PC-9 (cell line): ENCODE data around the gene NOS1AP. TPM values are rescaled to one million over a fixed set of nuclear protein-coding genes. Genes with fewer than 3 reads are reported as not detected.

Experiments
- BruUV-seq: library from RNA; stranded (reverse); fragments of 400-500 nt; replicated peaks from 2 replicates; lab custom pipeline; 2021; lab: Mats Ljungman, UMichigan
- CTCF ChIA-PET: fragments of 300-600 bp; sonication (Branson Sonifier 250); formaldehyde crosslinking; loops from one replicate; lab custom pipeline; 2022; ENCODE audit warnings: antibody characterized with exemption; lab: Charles Lee
- POLR2A ChIA-PET: fragments of 300-600 bp; sonication (Branson Sonifier 250); formaldehyde crosslinking; loops from one replicate; lab custom pipeline; 2022; ENCODE audit warnings: antibody characterized with exemption; ENCODE audit not compliant: unreplicated experiment; lab: Charles Lee
- DNase-seq, 2 experiments: peaks; one replicate each; pipeline versions ENCODE4 v3.0.0 to v3.0.0-alpha.2; 2015 to 2022; ENCODE audit warnings: mixed read lengths in 1 of 2
- H2AFZ ChIP-seq: fragments of 200-600 bp; sonication (generic); 2 replicates; pipeline ENCODE4 v1.8.1; 2017; ENCODE audit warnings: antibody characterized with exemption
- H3F3A ChIP-seq: fragments of 200-600 bp; sonication (generic); 2 replicates; pipeline ENCODE4 v1.8.1; 2017; ENCODE audit warnings: antibody characterized with exemption, mild to moderate bottlenecking, low read depth; ENCODE audit not compliant: insufficient read depth
- H3K27ac ChIP-seq: fragments of 200-600 bp; sonication (generic); 2 replicates; pipeline ENCODE4 v1.6.1; 2016; ENCODE audit warnings: mixed run types
- H3K27me3 ChIP-seq: fragments of 200-600 bp; sonication (generic); 2 replicates; pipeline ENCODE4 v1.6.1; 2016; ENCODE audit warnings: low read depth, mixed run types; ENCODE audit not compliant: insufficient read depth
- H3K36me3 ChIP-seq: fragments of 200-600 bp; sonication (generic); 2 replicates; pipeline ENCODE4 v1.6.1; 2016; ENCODE audit warnings: low read depth, mixed run types
- H3K4me1 ChIP-seq: fragments of 200-600 bp; sonication (generic); replicated peaks from 2 replicates; pipeline ENCODE4 v1.6.1; 2016; ENCODE audit warnings: mixed run types; ENCODE audit not compliant: insufficient read depth
- H3K4me2 ChIP-seq: fragments of 200-600 bp; sonication (generic); 2 replicates; pipeline ENCODE4 v1.6.1; 2017; ENCODE audit warnings: mixed run types
- H3K4me3 ChIP-seq: fragments of 200-600 bp; sonication (generic); 2 replicates; pipeline ENCODE4 v1.6.1; 2016; ENCODE audit warnings: mixed run types
- H3K79me2 ChIP-seq: fragments of 200-600 bp; sonication (generic); 2 replicates; pipeline ENCODE4 v1.6.1; 2017; ENCODE audit warnings: low read depth, mixed run types
- H3K9me2 ChIP-seq: fragments of 200-600 bp; sonication (generic); 2 replicates; pipeline ENCODE4 v1.8.1; 2017; ENCODE audit warnings: mild to moderate bottlenecking; ENCODE audit not compliant: insufficient read depth
- H3K9me3 ChIP-seq: fragments of 200-600 bp; sonication (generic); 2 replicates; pipeline ENCODE4 v1.8.1; 2016; ENCODE audit warnings: low read depth; ENCODE audit not compliant: insufficient read depth
- H4K20me1 ChIP-seq: fragments of 200-600 bp; sonication (generic); 2 replicates; pipeline ENCODE4 v1.8.1; 2017; ENCODE audit not compliant: insufficient read depth
- CTCF ChIP-seq: fragments of 200-600 bp; sonication (generic); conservative IDR thresholded peaks from 2 replicates; pipeline ENCODE4 v1.6.1; 2017; ENCODE audit warnings: mixed run types, antibody characterized with exemption, mild to moderate bottlenecking, moderate library complexity
- EZH2 ChIP-seq: fragments of 200-600 bp; sonication (generic); IDR thresholded peaks from 2 replicates; pipeline ENCODE4 v1.8.0; 2017; ENCODE audit warnings: antibody characterized with exemption, low read depth
- intact Hi-C: fragments of 100-400 bp; cut with micrococcal nuclease; formaldehyde crosslinking; loops from one replicate; pipeline ENCODE4 v1.10.0; 2022; ENCODE audit not compliant: unreplicated experiment
- total RNA-seq: library from RNA; stranded (reverse); gene quantifications from 2 replicates; pipeline ENCODE4 v1.2.3, GENCODE V29; 2021

Gene NOS1AP
- total RNA-seq, 1 experiment from 2014 or later, result 9.9 TPM

- POLR2A ChIA-PET, result no interaction called here
Measured at GRCh38 chr1:162383091-162383490, 313.6 kb downstream of the NOS1AP start.

GRCh38 chr1:162383516-162383915 is 314.0 kb downstream of the NOS1AP start:
- POLR2A ChIA-PET, result no interaction called here
- no peaks in the 10 kb centered on the region for H3K27me3 ChIP-seq
- no peak overlapping the region for H2AFZ ChIP-seq
- CTCF ChIA-PET, result no interaction called here
- H3K9me2 ChIP-seq, result no peaks in the 10 kb centered on the region
- DNase-seq, result no peak
- no peak overlapping the region for H3K4me3 ChIP-seq
- peaks cover 5% of the 10 kb centered on the region for H3F3A ChIP-seq
- intact Hi-C loops, result no loop called here
- TF ChIP-seq CTCF (no peak), EZH2 (no peak)
- peaks cover 15% of the 10 kb centered on the region for H3K4me1 ChIP-seq
- H3K4me2 ChIP-seq, result no peak overlapping the region
- no peak overlapping the region for H3K27ac ChIP-seq
- peaks cover 19% of the 10 kb centered on the region for H3K36me3 ChIP-seq
- no TSS peak for BruUV-seq
- no peaks in the 10 kb centered on the region for H3K9me3 ChIP-seq
- no peaks in the 10 kb centered on the region for H3K79me2 ChIP-seq
- H4K20me1 ChIP-seq, result no peaks in the 10 kb centered on the region

More at GRCh38 chr1:162383091-162383490, 313.6 kb downstream of the NOS1AP start:
- Histone ChIP-seq H3F3A (peaks cover 5% of the 10 kb centered on the region), H3K4me2 (no peak overlapping the region), H3K79me2 (no peaks in the 10 kb centered on the region), H3K9me3 (no peaks in the 10 kb centered on the region), H2AFZ (no peak overlapping the region), H3K9me2 (no peaks in the 10 kb centered on the region), H3K36me3 (peaks cover 19% of the 10 kb centered on the region), H4K20me1 (no peaks in the 10 kb centered on the region), H3K4me1 (peaks cover 15% of the 10 kb centered on the region), H3K4me3 (no peak overlapping the region), H3K27ac (no peak overlapping the region), H3K27me3 (no peaks in the 10 kb centered on the region)
- TF ChIP-seq CTCF, result no peak
- no peak for TF ChIP-seq EZH2
- intact Hi-C loops, result no loop called here
- no TSS peak for BruUV-seq
- CTCF ChIA-PET, result no interaction called here
- DNase-seq, result no peak

- BruUV-seq, result no TSS peak
Measured at GRCh38 chr1:162384116-162384515, 314.6 kb downstream of the NOS1AP start.

More at GRCh38 chr1:162384116-162384515, 314.6 kb downstream of the NOS1AP start:
- Histone ChIP-seq H3K27me3 (no peaks in the 10 kb centered on the region), H3K9me3 (no peaks in the 10 kb centered on the region), H3K4me2 (no peak overlapping the region), H3K27ac (no peak overlapping the region), H3K9me2 (no peaks in the 10 kb centered on the region), H3K4me1 (peaks cover 15% of the 10 kb centered on the region), H2AFZ (no peak overlapping the region), H3K4me3 (no peak overlapping the region), H3K79me2 (no peaks in the 10 kb centered on the region), H3K36me3 (peaks cover 19% of the 10 kb centered on the region), H4K20me1 (no peaks in the 10 kb centered on the region), H3F3A (peaks cover 5% of the 10 kb centered on the region)
- DNase-seq, result no peak
- ChIA-PET POLR2A (no interaction called here), CTCF (no interaction called here)
- intact Hi-C loops, result no loop called here
- no peak for TF ChIP-seq EZH2
- no peak for TF ChIP-seq CTCF
